Measurements from ENCODE around the gene TREH.

TREH gene

DNA sequence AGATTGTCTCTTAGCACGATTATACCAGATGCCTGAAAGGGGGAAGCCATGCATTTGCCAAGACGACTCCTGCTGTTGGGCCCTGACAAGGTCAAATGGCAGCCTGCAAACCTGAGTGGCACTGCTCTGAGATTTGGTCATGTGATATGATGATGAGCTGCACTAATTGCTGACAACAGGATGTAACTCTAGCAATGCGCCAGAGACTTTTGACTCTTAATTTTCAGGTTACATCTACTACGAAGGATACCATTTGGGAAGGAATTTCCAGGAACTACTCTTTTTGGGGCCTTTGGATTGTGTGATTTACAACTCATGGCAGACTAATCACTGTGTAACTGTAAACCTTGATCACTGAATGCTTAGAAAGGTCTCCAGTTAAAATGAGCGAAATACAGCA lies 13.1 kb downstream of the TREH start:
- H3K4me3 ChIP-seq (ENCODE audit: low read depth, low read length) = no peak overlapping the region

DNA sequence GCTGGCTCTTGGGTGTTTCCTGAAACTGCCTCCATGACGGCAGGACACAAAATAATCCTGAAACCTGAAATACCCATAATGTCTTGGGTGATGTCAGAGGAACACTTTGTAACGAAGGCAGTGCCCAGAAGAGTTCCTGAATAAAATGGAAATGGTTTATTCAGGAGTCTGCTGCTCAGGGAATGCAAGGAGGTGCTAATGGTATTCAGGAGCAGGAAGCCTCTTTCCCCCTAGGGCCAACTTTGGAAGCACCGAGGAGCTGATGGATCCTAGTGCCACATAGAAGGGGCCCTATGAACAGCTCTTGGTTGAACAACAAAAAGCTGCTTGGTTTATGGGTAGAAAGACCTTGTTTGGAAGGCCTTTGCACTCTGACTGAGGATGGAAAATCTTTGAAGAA lies 15.5 kb downstream of the TREH start:
- no peak overlapping the region for H3K4me3 ChIP-seq (ENCODE audit: low read depth, low read length)

DNA sequence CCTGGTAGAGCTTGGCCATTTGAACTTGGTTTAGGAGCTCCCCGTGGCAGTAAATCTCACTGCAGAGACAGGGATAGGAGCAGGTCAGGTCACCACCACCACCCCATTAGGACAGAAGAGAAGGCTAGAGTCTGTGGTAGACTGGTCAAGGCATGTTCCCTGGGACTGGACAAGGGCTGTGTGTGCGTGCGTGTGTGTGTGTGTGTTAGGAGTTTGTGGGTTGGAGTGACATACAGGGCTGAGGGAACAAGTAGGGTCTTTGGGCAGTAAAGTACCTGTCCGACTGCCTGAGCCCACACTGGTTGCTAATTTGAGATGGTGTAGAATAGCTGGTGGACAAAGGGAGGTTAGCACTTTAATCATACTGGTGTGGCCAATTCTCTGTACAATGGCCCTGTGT lies 16.1 kb downstream of the TREH start:
- H3K4me3 ChIP-seq (ENCODE audit: low read depth, low read length) = no peak overlapping the region

DNA sequence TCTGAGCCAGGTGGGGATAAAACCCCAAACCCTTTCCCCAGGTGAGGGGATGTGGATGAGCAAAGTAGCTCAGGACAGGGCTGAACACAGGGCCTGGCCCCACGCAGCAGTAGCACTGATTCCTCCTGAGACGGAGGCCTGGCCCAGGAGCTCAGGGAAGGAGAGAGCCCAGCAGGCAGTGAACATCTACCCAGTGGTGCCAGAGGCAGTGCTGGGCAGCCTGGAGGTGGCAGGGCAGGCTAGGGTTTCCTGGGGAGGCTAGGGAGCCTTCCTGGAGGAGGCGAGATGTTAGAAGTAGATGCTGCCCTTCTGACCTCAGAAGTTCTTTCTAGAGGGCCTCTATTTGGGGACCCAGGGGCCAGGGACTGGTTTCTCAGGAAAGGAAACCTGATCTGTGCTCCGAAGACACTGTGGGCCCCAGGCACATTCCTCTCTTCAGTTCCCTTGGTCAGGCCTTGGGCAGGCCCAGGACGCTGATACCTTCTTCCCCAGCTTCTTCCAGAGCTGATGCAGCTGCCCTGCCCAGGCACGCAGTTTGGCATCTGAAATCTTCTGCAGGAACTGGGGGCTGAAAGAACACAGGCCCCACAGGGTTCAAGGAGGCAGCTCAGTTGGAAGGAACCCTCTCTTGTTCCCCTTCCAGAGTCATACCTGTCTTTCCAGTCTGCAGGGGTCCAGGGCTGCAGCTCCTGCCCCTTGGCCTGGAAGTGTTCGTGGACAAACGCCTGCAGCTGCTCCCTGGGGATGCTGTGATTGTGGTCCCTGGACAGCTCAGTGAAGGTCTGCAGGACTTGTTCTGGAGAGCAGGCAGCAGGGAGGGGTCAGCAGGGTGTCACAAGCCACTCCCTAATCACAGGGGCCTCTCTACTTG lies 16.8 kb downstream of the TREH start:
- no peak overlapping the region for H3K4me3 ChIP-seq (ENCODE audit: low read depth, low read length)

DNA sequence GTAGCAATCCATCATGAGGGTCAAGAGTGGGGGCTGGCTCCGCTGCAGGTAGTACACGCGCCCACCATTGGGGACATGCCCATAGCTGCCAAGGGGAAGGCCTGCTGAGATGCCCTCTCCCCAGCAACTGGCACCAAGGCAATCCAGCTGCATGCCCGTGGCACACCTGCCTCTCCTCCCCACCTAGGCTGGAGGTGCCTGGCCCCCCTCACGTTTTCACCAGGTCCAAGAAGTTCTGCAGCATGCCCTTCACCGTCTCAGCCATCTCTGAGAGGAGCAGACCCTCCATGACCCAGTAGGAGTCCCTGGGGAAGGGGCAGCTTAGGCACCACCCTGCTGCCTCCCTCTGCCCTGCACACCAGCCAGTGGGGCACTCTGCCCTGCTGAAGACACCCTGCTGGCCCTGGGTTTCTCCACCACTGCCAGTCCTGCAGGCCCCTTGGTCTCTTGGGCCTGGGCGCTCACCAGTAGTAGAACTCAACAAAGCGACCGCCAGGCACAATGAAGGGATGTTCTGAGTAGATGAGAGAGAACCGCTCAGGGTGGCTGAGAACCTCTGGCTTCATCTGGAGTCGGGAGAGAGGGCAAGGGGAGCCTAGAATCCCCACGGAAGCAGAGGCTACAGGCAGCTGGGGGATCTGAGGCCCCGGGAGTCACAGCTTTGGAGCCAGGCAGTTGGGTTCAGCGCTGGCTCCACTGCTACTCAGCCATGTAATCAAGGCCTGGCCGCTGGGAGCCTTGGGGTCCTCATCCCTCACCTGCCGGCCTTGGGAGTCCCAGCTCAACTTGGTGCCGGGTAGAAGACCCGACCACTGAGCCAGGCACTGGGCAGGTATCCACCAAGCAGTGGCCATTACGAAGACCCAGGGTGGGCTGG lies 17.8 kb downstream of the TREH start:
- H3K4me3 ChIP-seq (ENCODE audit: low read depth, low read length) = no peak overlapping the region

DNA sequence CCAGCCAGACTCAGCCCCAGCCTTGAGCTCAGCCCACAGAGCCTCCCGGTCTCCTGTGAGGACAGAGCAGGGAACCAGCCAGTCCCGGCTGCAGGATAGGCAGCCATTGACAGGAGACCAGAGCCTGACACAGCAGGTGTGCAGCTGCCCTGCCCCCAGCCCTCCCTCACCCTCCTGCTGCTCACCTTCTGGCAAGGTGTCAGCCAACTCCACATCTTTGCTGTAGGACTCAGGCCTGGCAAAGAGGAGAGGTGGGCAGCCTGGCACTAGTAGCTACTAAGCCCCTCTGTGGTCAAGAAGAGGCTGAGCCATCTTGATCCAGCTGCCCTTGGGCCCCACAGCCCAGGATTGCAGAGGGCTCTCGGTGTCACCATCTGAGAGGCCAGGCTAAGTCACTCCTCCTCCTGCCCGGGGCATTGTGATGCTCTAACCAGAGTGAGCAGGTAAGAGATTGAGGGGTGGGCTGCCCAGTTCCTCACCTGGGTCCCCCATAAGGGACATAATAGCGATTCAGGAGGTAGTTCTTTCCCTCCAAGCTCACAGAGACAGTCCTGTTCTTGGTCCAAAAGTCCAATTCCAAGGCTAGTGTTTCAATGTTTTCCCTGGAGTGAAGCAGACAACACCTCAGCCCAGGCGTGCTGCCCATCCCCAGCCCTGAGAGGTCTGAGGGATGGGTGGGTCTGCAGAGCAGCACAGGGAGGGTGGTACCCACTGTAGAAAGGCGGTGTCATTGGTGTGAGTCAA lies 18.6 kb downstream of the TREH start:
- no peak overlapping the region for H3K4me3 ChIP-seq (ENCODE audit: low read depth, low read length)

DNA sequence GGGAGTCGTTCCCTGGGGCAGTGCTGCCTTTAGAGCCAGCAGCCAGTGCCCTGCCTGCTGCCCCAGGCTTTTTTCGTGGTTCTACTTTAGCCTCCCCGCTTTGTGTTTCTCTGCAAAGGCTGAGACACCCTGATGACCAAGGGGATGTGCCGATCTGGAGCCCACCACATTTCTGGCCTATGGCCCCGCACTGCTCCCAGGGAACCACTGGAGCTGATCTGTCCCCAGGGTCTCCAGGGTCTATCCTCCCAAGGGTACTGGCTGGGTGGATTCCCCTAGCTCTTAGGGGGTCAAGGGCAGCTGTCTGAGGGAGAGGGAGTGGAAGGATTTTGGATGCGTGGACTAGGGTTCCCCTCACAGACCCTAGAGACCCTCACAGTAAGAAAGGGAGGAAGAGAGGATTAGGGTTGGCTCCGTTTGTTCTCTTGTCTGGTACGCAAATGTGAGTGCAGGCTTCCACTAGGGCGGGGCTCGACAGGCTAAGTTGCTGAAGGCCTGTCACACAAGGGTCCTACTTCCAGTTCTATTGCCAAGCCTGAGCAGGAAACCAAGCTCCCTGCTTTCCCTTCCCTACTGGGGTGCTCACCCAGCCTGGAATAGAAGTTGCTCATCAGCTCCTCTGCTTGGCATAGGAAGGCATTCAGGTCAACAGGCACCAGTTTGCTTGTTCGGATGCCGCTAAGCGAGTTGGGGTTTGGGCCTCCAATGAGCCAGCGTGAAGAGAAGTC lies 19.3 kb downstream of the TREH start:
- no peak overlapping the region for H3K4me3 ChIP-seq (ENCODE audit: low read depth, low read length)

DNA sequence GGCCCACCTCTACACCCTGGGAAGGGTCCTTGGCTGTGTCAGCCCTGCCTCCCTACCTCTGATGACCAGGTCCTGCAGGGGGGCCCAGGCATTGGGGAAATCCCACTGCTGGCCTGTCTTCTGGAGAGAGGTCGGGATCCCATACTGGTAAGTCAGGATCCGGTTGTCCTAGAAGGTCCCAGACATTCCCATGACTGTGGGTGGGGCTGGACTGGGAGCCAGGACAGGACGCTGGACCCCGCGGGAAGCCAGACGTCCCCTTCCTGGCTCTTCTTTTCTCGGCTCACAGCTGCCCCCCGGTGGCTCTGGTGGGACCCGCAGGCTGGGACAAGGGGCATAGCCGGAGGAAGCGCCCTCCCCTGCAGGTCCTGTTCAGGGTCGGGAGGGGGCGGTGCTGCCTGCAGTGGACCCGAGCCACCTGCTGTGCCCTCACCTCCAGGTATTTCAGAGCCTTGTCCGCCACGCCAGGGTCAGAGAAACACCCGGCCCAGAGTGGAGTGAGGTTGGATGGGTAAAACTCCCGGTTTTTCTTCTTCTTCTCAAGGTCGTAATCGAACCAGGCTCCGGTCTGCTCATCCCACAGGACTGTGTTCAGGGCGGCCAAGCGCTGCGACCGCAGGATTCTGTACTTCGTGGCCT lies 20.0 kb downstream of the TREH start:
- no peak overlapping the region for H3K4me3 ChIP-seq (ENCODE audit: low read depth, low read length)

DNA sequence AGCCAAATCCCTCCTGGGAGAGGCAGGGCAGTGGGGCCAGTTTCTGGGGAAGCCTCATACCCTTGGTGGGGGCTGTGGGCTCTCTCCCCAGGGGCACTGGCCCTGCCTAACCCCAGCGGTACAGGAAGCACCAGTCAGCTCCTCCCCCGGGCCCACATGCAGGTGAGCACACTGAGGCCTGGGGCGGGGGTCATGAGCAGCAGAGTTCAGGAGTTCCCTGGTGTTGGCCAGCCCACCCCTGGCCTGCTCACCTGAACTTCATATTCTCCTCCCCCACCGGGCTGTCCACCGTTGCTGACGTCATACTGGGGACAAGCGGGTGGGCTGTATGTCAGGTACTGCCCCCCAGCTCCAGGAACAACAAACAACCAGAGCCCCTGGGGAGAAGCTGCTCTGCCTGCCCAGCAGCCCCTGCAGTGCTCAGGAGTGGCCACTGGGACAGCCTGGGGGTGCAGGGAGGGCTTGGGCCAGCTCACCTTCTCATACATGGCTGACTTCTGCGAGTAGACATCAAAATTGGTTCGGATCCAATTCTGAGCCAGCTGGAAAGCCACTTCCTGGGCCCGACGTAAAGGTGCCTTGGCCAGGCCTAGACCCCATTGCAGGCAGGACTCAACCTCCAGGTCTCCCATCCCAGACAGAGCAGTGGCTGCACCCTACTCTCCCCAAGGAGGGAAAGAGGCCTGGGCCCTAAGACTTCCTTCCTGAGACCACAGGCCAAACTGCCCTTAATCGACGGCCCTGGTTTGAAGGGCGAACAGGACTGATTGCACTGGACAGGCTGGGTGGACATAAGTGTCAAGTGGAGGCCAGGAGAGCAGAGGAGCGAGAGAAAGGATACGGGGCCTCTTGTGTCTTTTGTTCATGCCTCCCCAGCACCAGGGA lies 20.8 kb downstream of the TREH start:
- H3K4me3 ChIP-seq (ENCODE audit: low read depth, low read length) = no peak overlapping the region

DNA sequence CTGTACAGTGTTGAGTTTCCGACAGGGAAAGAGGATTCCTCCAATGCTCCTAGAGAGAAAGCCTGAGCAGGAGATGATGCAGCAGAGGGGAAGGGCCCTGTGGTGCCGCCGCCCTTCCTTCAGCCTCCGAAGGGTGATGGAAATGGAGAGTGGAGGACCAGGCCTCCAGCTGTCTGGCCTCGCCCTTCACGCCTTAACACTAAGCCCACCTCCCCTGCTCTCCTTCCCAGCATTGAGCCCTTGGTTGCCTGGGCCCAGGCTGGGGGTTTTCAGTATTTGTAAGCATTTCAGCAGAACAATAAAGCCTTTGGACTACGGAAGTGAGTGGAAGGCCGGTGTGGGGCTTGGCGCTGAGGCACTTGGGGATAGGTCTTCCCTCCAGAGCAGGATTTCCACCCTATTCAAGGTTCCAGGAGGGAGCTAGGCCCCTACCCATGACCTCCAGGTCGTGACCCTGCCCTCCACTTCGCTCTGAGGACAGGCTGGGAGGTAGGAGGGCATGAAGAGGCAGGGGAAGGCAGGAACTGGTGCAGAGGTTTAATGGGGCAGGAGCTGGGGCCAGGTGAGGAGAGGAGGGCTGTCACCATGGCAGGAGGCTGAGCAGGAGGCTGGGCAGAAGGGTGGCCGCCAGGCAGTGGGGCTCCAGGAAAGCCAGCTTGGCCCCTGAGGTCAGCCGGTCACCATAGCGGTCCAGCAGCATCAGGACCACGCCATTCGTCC lies 21.6 kb downstream of the TREH start:
- H3K4me3 ChIP-seq (ENCODE audit: low read depth, low read length) = no peak overlapping the region

DNA sequence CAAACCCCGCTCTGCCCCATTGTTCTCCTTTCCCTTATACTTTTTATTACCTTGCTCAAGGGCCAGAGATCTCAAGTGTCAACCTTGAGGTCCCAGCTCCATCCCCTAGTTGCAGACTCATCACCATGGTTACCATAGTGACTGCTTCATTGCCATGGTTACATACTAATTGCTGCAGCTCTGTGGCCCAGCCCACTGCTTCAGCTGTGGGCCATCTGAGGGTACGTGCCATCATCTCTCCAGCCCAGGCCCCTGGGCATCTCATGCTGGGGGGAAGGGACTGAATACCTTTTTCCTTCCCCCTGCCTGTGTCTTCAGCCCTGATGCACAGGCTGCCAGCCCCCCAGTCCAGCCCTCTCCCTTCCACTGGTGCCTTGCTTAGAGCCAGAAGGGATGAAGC lies 22.2 kb downstream of the TREH start:
- no peak overlapping the region for H3K4me3 ChIP-seq (ENCODE audit: low read depth, low read length)

DNA sequence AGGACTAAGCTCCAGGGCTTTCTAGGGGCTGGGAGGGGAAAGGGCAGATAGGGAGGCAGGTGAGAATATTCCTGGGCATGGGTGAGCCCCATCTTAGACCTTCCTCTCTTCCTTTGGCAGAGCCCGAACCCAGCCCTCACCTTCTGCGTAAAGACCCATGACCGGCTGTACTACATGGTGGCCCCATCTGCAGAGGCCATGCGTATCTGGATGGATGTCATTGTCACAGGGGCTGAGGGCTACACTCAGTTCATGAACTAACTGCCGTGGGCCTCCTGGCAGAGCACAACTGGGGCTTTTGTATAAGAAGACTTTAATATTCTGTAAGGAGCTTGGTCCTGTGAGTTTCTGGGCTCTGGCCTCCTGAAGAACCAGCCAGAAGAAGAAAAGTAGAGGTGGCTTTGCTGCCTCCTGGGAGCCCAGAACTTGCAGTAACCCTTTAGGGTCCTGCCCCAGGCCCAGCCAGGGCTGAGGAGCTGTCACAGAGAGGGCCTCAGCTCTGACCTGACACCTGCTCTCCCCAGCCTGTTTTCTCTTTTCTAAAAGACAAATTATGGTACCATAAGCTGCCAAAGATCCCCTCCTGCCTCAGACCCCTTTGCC lies 22.8 kb downstream of the TREH start:
- H3K4me3 ChIP-seq (ENCODE audit: low read depth, low read length) = no peak overlapping the region

DNA sequence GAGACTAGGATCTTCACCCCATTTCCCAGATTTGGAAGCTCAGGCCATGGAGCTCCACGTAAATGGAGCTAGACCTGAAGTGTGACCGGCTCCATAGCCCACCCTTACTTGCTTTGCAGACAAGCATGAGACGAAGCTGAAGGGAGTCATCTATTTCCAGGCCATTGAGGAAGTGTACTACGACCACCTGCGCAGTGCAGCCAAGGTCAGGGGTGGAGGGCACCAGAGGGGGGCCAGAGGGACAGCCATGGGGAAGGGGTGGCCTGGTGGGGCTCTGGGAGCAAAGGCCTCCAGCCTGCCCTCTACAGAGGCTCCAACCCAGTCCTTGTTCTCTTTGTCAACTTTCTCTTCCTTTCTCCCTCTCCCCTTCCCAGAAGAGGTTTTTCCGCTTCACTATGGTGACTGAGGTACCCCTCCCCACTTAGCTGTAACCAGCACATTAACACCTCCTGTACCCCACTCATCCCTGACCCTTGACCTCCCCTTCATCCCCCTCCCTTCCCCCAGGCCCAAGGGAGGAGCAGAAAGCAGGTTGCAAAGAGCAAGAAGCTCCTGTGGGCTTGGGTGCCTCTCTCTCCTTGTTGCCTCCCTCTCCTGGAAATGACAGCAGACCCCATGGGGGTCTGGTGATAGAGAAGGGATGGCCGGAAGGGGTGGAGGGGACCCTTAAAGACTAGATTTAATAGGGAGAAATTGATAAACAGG lies 23.8 kb downstream of the TREH start:
- H3K4me3 ChIP-seq (ENCODE audit: low read depth, low read length) = no peak overlapping the region

DNA sequence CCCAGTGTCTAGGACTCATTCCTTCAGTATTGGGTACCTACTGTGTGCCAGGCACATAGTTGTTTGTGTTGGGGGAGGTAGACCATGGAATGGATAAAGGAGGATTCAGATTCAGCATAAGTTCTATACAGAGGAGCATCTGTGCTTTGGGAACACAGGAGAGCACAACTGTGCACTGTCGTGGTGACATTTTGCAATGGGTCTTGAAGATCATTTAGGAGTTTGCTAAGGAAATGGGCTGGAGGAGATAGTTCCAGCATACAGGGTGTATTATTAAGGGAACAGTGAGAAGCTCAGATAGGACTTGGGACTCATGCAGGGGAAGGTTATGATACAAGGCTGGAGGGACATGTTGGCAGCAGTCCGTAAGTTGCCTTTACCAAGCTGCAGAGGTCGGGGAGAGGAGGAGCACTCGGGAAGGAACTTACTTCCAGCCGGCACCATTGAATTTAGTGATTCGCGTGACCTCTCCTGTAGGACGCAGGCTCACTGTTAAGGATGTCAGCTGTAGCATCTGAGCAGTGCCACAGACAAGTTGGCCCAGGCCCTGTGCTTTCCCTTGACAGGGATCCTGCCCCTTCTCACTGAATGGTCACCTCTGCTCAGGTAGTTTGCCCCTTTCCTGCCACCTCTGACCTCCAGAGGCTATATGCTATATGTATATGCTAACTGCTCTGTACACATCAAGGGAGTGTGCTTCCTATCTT lies 25.6 kb downstream of the TREH start:
- H3K4me3 ChIP-seq (ENCODE audit: low read depth, low read length) = no peak overlapping the region

DNA sequence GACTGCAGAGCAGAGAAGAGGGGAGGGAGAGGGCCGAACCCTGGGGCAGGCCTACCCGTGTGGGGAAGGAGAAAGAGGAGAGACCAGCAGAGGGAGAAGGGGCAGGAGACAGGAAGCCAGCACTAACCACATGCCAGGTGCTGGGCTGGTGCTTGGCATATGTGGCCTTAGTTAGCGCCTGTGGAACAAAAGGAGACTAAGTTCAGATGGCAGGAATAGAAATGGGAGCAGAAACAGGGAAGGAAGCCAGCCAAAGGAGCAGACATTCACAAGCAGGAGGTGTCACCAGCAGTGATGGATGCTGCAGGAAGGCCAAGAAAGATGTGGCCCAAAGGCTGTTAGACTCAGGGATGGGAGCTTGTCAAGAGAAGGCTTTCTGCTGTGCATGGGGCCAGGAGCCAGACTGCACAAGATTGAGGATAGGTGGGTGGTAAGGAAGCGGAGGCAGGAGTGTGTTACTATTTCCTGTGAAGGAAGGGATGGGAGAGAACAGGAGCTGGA lies 26.7 kb downstream of the TREH start:
- H3K4me3 ChIP-seq (ENCODE audit: low read depth, low read length) = no peak overlapping the region

DNA sequence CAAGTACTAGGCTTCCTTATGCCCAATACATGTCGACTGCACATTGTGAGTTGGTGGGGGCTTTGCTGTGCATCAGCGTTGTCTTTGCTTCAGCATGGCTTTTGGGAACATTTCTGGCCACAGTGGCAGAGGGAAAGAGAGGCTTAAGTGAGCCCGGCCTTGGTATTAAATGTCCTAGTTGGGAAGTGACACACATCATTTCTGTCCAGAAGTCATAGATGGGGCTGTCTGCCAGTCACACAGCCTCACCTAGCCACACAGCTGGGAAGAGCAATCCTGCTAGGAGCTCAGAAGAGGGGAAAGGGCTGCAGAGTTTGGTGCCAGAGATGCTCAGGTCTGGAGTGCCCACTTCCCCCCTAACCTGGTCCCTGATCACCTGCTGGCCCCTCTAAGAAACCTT lies 27.6 kb downstream of the TREH start:
- H3K4me3 ChIP-seq (ENCODE audit: low read depth, low read length) = no peak overlapping the region

DNA sequence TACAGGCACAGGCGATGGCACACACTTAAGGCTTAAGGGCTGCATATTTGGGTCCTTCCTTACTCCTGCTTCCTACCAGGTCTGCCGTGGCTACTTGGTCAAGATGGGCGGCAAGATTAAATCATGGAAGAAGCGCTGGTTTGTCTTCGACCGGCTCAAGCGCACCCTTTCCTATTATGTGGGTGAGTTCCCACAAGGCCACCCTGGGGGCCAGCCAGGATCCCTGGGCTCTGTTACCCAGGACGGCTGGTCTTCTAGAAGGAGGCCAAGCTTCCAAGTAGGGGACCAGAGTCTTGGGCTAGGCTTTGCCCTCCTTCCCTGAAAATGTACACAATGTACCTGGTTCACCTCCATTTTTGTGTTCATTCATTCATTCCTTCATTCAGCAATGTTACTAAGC lies 29.1 kb downstream of the TREH start:
- H3K4me3 ChIP-seq (ENCODE audit: low read depth, low read length) = no peak overlapping the region

All from iPS-11a (cell line).